Measurements from ENCODE around the gene LYPLAL1. TPM values are rescaled to one million over a fixed set of nuclear protein-coding genes. Genes with fewer than 3 reads are reported as not detected.
A peak's percentile ranks its signal among the peaks of the same experiment; 100 is the strongest.

LYPLAL1 gene
- total RNA-seq, 1 donor from 2014 or later: 25.6 TPM

- Histone ChIP-seq H2AFZ (ENCODE audit: low read depth, low read length) (no peak overlapping the region), H3K27me3 (ENCODE audit: insufficient read depth, low read length) (no peaks in the 10 kb centered on the region), H3K9ac (ENCODE audit: low read length) (no peak overlapping the region), H3K79me2 (ENCODE audit: insufficient read depth, low read length) (no peaks in the 10 kb centered on the region), H3K4me3 (ENCODE audit: insufficient read depth, low read depth, low read length) (no peak overlapping the region), H3K4me1 (ENCODE audit: insufficient read depth, low read length) (no peaks in the 10 kb centered on the region), H4K20me1 (ENCODE audit: insufficient read depth, low read length) (no peaks in the 10 kb centered on the region), H3K36me3 (ENCODE audit: insufficient read depth, low read length) (no peaks in the 10 kb centered on the region), H3K4me2 (ENCODE audit: low read length) (no peak overlapping the region), H3K9me3 (ENCODE audit: insufficient read depth, low read depth, low read length) (no peaks in the 10 kb centered on the region), H3K27ac (ENCODE audit: low read depth, low read length) (no peak overlapping the region)
- TF ChIP-seq EZH2 (IDR thresholded peaks at IDR 0.05; ENCODE audit: insufficient read depth, low read length): no peak
- TF ChIP-seq CTCF (IDR thresholded peaks at IDR 0.05; ENCODE audit: insufficient read depth, low read depth, low read length): peak; percentile 12
- Mint-ChIP-seq H3K4me1 (ENCODE audit: low read depth, unreplicated experiment) (no peaks in the 10 kb centered on the region), H3K4me3 (ENCODE audit: unreplicated experiment) (no peak overlapping the region), H3K27me3 (ENCODE audit: low read depth, unreplicated experiment) (no peaks in the 10 kb centered on the region), H3K9me3 (ENCODE audit: unreplicated experiment) (no peaks in the 10 kb centered on the region), H3K36me3 (ENCODE audit: low read depth, unreplicated experiment) (peaks cover 19% of the 10 kb centered on the region), H3K27ac (ENCODE audit: unreplicated experiment) (no peak overlapping the region)
- DNase-seq (ENCODE audit: low read depth): no peak
- FAIRE-seq: no peak
Observed at GRCh38 chr1:219220945-219221344, 47.3 kb downstream of the LYPLAL1 start.

DNA sequence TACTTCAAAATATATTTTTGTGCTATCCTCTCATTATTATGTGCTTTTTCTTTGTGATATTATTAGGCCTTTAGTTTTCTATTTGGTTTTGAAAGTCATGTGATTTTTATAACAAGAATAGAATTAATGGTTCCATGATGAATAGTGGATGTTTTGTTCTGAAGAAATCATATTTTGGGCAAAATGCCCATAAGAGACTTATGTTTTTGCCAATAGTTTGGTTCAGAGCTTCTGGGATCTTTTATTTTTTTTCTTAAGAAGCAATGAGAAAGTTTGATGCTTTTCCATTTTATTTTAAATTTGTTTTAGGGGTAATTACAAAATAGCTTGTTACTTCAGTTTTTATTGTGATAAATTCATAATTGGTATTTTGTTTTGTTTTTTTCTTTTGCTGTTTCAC is 49.8 kb downstream of the LYPLAL1 start:
- H3K36me3 Mint-ChIP-seq (ENCODE audit: low read depth, unreplicated experiment): peaks cover 17% of the 10 kb centered on the region
- FAIRE-seq (no peak), DNase-seq (ENCODE audit: low read depth) (no peak)
- no peaks in the 10 kb centered on the region for H3K36me3 ChIP-seq (ENCODE audit: insufficient read depth, low read length)
- H3K27ac ChIP-seq (ENCODE audit: low read depth, low read length): no peak overlapping the region
- H3K27me3 Mint-ChIP-seq (ENCODE audit: low read depth, unreplicated experiment): no peaks in the 10 kb centered on the region
- no peak overlapping the region for H3K9ac ChIP-seq (ENCODE audit: low read length)
- H3K9me3 Mint-ChIP-seq (ENCODE audit: unreplicated experiment): no peaks in the 10 kb centered on the region
- no peaks in the 10 kb centered on the region for H3K27me3 ChIP-seq (ENCODE audit: insufficient read depth, low read length)
- no peak overlapping the region for H3K4me3 ChIP-seq (ENCODE audit: insufficient read depth, low read depth, low read length)
- no peaks in the 10 kb centered on the region for H4K20me1 ChIP-seq (ENCODE audit: insufficient read depth, low read length)
- no peak overlapping the region for H3K27ac Mint-ChIP-seq (ENCODE audit: unreplicated experiment)
- H3K4me3 Mint-ChIP-seq (ENCODE audit: unreplicated experiment): no peak overlapping the region
- TF ChIP-seq EZH2 (IDR thresholded peaks at IDR 0.05; ENCODE audit: insufficient read depth, low read length) (no peak), CTCF (IDR thresholded peaks at IDR 0.05; ENCODE audit: insufficient read depth, low read depth, low read length) (no peak)
- H3K79me2 ChIP-seq (ENCODE audit: insufficient read depth, low read length): no peaks in the 10 kb centered on the region
- H3K4me2 ChIP-seq (ENCODE audit: low read length): no peak overlapping the region
- no peaks in the 10 kb centered on the region for H3K9me3 ChIP-seq (ENCODE audit: insufficient read depth, low read depth, low read length)
- H3K4me1 Mint-ChIP-seq (ENCODE audit: low read depth, unreplicated experiment): no peaks in the 10 kb centered on the region
- H3K4me1 ChIP-seq (ENCODE audit: insufficient read depth, low read length): no peaks in the 10 kb centered on the region
- H2AFZ ChIP-seq (ENCODE audit: low read depth, low read length): no peak overlapping the region

DNA sequence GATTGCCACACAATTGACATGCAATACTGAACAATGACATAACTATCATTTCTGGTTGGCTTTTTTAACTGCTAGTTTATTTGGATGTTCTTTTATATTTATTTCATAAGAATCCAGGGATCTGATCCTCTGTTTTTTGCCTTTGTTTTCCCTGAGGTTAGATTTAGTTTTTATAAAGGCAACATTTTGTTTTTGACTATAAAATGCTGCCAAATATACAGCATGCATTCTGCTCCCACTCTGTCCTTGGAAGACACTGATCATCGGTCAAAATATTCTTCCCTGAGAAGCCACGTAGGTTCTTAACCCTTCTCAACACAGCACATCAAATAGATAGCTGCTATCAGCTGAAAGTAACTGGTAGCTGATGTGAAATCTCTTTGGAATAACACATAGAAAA is 52.5 kb downstream of the LYPLAL1 start:
- FAIRE-seq: no peak
- H3K4me3 Mint-ChIP-seq (ENCODE audit: unreplicated experiment): no peak overlapping the region
- Histone ChIP-seq H3K4me1 (ENCODE audit: insufficient read depth, low read length) (no peaks in the 10 kb centered on the region), H4K20me1 (ENCODE audit: insufficient read depth, low read length) (no peaks in the 10 kb centered on the region), H3K36me3 (ENCODE audit: insufficient read depth, low read length) (no peaks in the 10 kb centered on the region), H3K4me2 (ENCODE audit: low read length) (no peak overlapping the region), H3K4me3 (ENCODE audit: insufficient read depth, low read depth, low read length) (no peak overlapping the region), H3K9ac (ENCODE audit: low read length) (no peak overlapping the region), H2AFZ (ENCODE audit: low read depth, low read length) (no peak overlapping the region), H3K9me3 (ENCODE audit: insufficient read depth, low read depth, low read length) (no peaks in the 10 kb centered on the region), H3K27ac (ENCODE audit: low read depth, low read length) (no peak overlapping the region), H3K79me2 (ENCODE audit: insufficient read depth, low read length) (no peaks in the 10 kb centered on the region), H3K27me3 (ENCODE audit: insufficient read depth, low read length) (no peaks in the 10 kb centered on the region)
- no peaks in the 10 kb centered on the region for H3K9me3 Mint-ChIP-seq (ENCODE audit: unreplicated experiment)
- TF ChIP-seq CTCF (IDR thresholded peaks at IDR 0.05; ENCODE audit: insufficient read depth, low read depth, low read length): no peak
- TF ChIP-seq EZH2 (IDR thresholded peaks at IDR 0.05; ENCODE audit: insufficient read depth, low read length): no peak
- DNase-seq (ENCODE audit: low read depth): no peak
- H3K27me3 Mint-ChIP-seq (ENCODE audit: low read depth, unreplicated experiment): no peaks in the 10 kb centered on the region
- peaks cover 11% of the 10 kb centered on the region for H3K36me3 Mint-ChIP-seq (ENCODE audit: low read depth, unreplicated experiment)
- H3K4me1 Mint-ChIP-seq (ENCODE audit: low read depth, unreplicated experiment): no peaks in the 10 kb centered on the region
- no peak overlapping the region for H3K27ac Mint-ChIP-seq (ENCODE audit: unreplicated experiment)

All from astrocyte (in vitro differentiated cells and primary cell).